K562 (cell line): ENCODE measurements around the gene GINS2. TPM values are rescaled to one million over a fixed set of nuclear protein-coding genes. Genes with fewer than 3 reads are reported as not detected.

Experiments
- ATAC-seq: fragments of 200-7000 bp; cut with Tn5 transposase; 3 replicates; pipeline ENCODE4 v1.9.1; 2020; ENCODE audit warnings: moderate library complexity
- BruUV-seq: library from RNA; stranded (reverse); fragments of 400-500 nt; replicated peaks from 2 replicates; lab custom pipeline; 2021; lab: Mats Ljungman, UMichigan
- CTCF ChIA-PET: fragments of 300-600 bp; formaldehyde crosslinking; extraction: SDS; loops from one replicate; lab custom pipeline; 2021; ENCODE audit warnings: low intra/inter-chr PET ratio; lab: Yijun Ruan, JAX
- POLR2A ChIA-PET: fragments of 300-600, 350-650 bp; sonication (Branson Sonifier 250); formaldehyde crosslinking; extraction: SDS; loops from one replicate; lab custom pipeline; 2021; ENCODE audit warnings: antibody characterized with exemption, inconsistent platforms; lab: Yijun Ruan, JAX
- DNase-seq, 4 experiments: peaks; one replicate each; pipeline versions ENCODE4 v3.0.0 to v3.0.0-alpha.2; 2011 to 2018; ENCODE audit warnings: low spot score in 3 of 4, mixed read lengths in 3 of 4; ENCODE audit errors: extremely low read depth in 1 of 4
- FAIRE-seq: peaks from 2 replicates; lab custom pipeline; 2011; peaks lifted over from hg19 to GRCh38; lab: Jason Lieb, UNC
- H2AFZ ChIP-seq: 2 replicates; pipeline ENCODE4 v1.6.0; 2011; ENCODE audit warnings: low read depth, low read length, control low read depth, inconsistent platforms
- H3K27ac ChIP-seq: fragments of 200-600 bp; 3 replicates; pipeline ENCODE4 v1.8.0; 2011; ENCODE audit warnings: low read depth, mild to moderate bottlenecking, control low read depth, inconsistent platforms, low read length, moderate library complexity, mixed read lengths; ENCODE audit errors: extremely low read depth
- H3K27me3 ChIP-seq, 2 experiments: fragments of 300-600 bp in 1 of 2; 2 replicates in 1 of 2; 3 replicates in 1 of 2; pipeline versions ENCODE4 v1.6.0 to v1.8.0; 2011; ENCODE audit warnings: inconsistent platforms in 2 of 2, low read length in 2 of 2, mild to moderate bottlenecking in 1 of 2, mixed read lengths in 1 of 2, moderate library complexity in 1 of 2; ENCODE audit not compliant: control insufficient read depth in 2 of 2, insufficient read depth in 2 of 2
- H3K36me3 ChIP-seq: fragments of 300-600 bp; 3 replicates; pipeline ENCODE4 v1.8.0; 2011; ENCODE audit warnings: mild to moderate bottlenecking, low read length, inconsistent platforms; ENCODE audit not compliant: control insufficient read depth, insufficient read depth
- H3K4me1 ChIP-seq, 2 experiments: fragments of 200-600 bp in 1 of 2; replicated peaks in 1 of 2; 2 replicates in 1 of 2; 3 replicates in 1 of 2; pipeline versions ENCODE4 v1.5.1 to v1.8.0; 2011; ENCODE audit warnings: inconsistent platforms in 2 of 2, low read length in 2 of 2, mild to moderate bottlenecking in 1 of 2, mixed read lengths in 1 of 2, moderate library complexity in 1 of 2; ENCODE audit not compliant: control insufficient read depth in 2 of 2, insufficient read depth in 2 of 2
- H3K4me2 ChIP-seq: 2 replicates; pipeline ENCODE4 v1.6.1; 2011; ENCODE audit warnings: low read length, control low read depth, inconsistent platforms, mixed read lengths; ENCODE audit not compliant: insufficient read depth
- H3K4me3 ChIP-seq: fragments of 200-600 bp; sonication (generic), shearing (Covaris generic); 2 replicates; pipeline ENCODE4 v1.5.1; 2016; ENCODE audit warnings: control low read depth, inconsistent platforms
- H3K79me2 ChIP-seq: fragments of 200-600 bp; 3 replicates; pipeline ENCODE4 v1.8.0; 2011; ENCODE audit warnings: low read length, inconsistent platforms; ENCODE audit not compliant: control insufficient read depth, insufficient read depth
- H3K9ac ChIP-seq, 2 experiments: 2 replicates each; pipeline versions ENCODE4 v1.6.0 to v1.6.1; 2011; ENCODE audit warnings: low read depth in 2 of 2, low read length in 2 of 2, control low read depth in 1 of 2, inconsistent platforms in 1 of 2, mild to moderate bottlenecking in 1 of 2, mixed read lengths in 1 of 2; ENCODE audit not compliant: insufficient read depth in 1 of 2
- H3K9me1 ChIP-seq: one replicate; pipeline ENCODE4 v1.6.0; 2011; ENCODE audit warnings: inconsistent platforms, mild to moderate bottlenecking, low read length, moderate library complexity; ENCODE audit not compliant: control insufficient read depth, insufficient read depth
- H3K9me3 ChIP-seq: replicated peaks from 2 replicates; pipeline ENCODE4 v1.5.1; 2011; ENCODE audit warnings: low read depth, low read length, inconsistent platforms; ENCODE audit not compliant: control insufficient read depth, insufficient read depth
- H4K20me1 ChIP-seq: replicated peaks from 2 replicates; pipeline ENCODE4 v1.6.1; 2011; ENCODE audit warnings: low read length, inconsistent platforms, mixed read lengths; ENCODE audit not compliant: control insufficient read depth, insufficient read depth
- CAMTA2 ChIP-seq: fragments of 250-450 bp; sonication (Bioruptor Pico); conservative IDR thresholded peaks from 2 replicates; pipeline ENCODE4 v1.5.1; 2022
- CBX2 ChIP-seq: fragments of 200-600 bp; sonication (generic); IDR thresholded peaks from one replicate; pipeline ENCODE4 v1.6.1; 2012; ENCODE audit warnings: mild to moderate bottlenecking, low read length, inconsistent platforms; ENCODE audit not compliant: insufficient read depth, poor library complexity, severe bottlenecking
- FOS ChIP-seq: IDR thresholded peaks from 3 replicates; pipeline ENCODE4 v1.6.1; 2011; ENCODE audit not compliant: insufficient read length; ENCODE audit errors: extremely low read depth
- LARP7 ChIP-seq: fragments of 450-650 bp; IDR thresholded peaks from 2 replicates; pipeline ENCODE4 v1.6.1; 2016
- MAFG ChIP-seq: fragments of 450-650 bp; conservative IDR thresholded peaks from 2 replicates; pipeline ENCODE4 v1.6.1; 2016; ENCODE audit warnings: missing genetic modification characterization, missing compliant biosample characterization
- MTA2 ChIP-seq: fragments of 450-650 bp; IDR thresholded peaks from 2 replicates; pipeline ENCODE4 v1.6.1; 2016; ENCODE audit warnings: low read depth
- NFIC ChIP-seq: fragments of 450-650 bp; IDR thresholded peaks from 2 replicates; pipeline ENCODE4 v1.6.1; 2017; ENCODE audit warnings: mild to moderate bottlenecking, inconsistent platforms
- NFRKB ChIP-seq: fragments of 450-650 bp; IDR thresholded peaks from 2 replicates; pipeline ENCODE4 v1.6.1; 2016; ENCODE audit warnings: low read depth
- POLR2G ChIP-seq: fragments of 200-400 bp; formaldehyde crosslinking; IDR thresholded peaks from 2 replicates; pipeline ENCODE4 v1.6.1; 2017; ENCODE audit warnings: low read depth, mild to moderate bottlenecking, antibody characterized with exemption, low read length, moderate library complexity
- SIN3A ChIP-seq, 2 experiments: fragments of 150-350 bp in 1 of 2; IDR thresholded peaks; 2 replicates each; pipeline ENCODE4 v1.6.1; 2011 to 2016; ENCODE audit warnings: borderline replicate concordance in 2 of 2, low read depth in 2 of 2, low read length in 2 of 2, mild to moderate bottlenecking in 2 of 2, moderate library complexity in 2 of 2; ENCODE audit not compliant: control insufficient read depth in 1 of 2
- SNRNP70 ChIP-seq: fragments of 200-400 bp; formaldehyde crosslinking; optimal IDR thresholded peaks from 2 replicates; pipeline ENCODE3; 2017; ENCODE audit warnings: low read depth, low read length
- WGBS: fragments of 100-300 bp; shearing (Covaris generic); methylation state at CpG from one replicate; pipeline ENCODE4 v1.1.6; 2016; ENCODE audit warnings: low coverage, mixed read lengths; ENCODE audit not compliant: insufficient coverage; ENCODE audit errors: missing lambda C conversion rate; 5-methylcytosine and 5-hydroxymethylcytosine counted together
- in situ Hi-C: fragments of 300-500 bp; cut with MboI; formaldehyde crosslinking; loops from 4 replicates; pipeline ENCODE4 v1.15.0; 2018; ENCODE audit warnings: inconsistent platforms, mixed read lengths
- intact Hi-C: fragments of 100-400 bp; cut with micrococcal nuclease; formaldehyde crosslinking; loops from 2 replicates; pipeline ENCODE4 v1.14.2; 2022
- polyA plus RNA-seq, 8 experiments: library from polyadenylated mRNA; depleted of rRNA in 4 of 8; stranded (reverse) in 5 of 8; unstranded in 3 of 8; fragments of >200 nt; fragmentation: Nextera tagmentation in 2 of 8; fragmentation: Illumina TruSeq in 1 of 8; extraction: Ambion mirVana in 2 of 8; extraction: Trizol in 1 of 8; gene quantifications; 2 replicates each; pipeline versions ENCODE4 v1.2.1 to v1.2.3, GENCODE V29; 2011 to 2014; ENCODE audit warnings: inconsistent platforms in 1 of 8, missing spikeins in 1 of 8
- total RNA-seq, 7 experiments: library from RNA; depleted of rRNA in 6 of 7; stranded (reverse); fragments of >200 nt in 6 of 7; fragmentation: Illumina TruSeq in 2 of 7; extraction: Trizol in 2 of 7; gene quantifications; 2 replicates each; pipeline versions ENCODE4 v1.2.1 to v1.2.3, GENCODE V29; 2011 to 2021; ENCODE audit warnings: low replicate concordance in 1 of 7
- TF ChIP-seq, protein P1 (sequence below): fragments of 250-450 bp; sonication (Bioruptor Pico); IDR thresholded peaks from 2 replicates; pipeline ENCODE4 v1.4.0; 2020; ENCODE audit warnings: borderline replicate concordance
- TF ChIP-seq, protein P2 (sequence below): sonication (generic); formaldehyde crosslinking; IDR thresholded peaks from 2 replicates; pipeline ENCODE4 v1.8.1; 2022; ENCODE audit warnings: missing genetic modification reagents
- TF ChIP-seq, protein P3 (sequence below), 3 experiments: IDR thresholded peaks in 2 of 3; conservative IDR thresholded peaks in 1 of 3; 2 replicates each; pipeline ENCODE4 v1.5.1; 2011 to 2012; ENCODE audit warnings: low read length in 3 of 3, mild to moderate bottlenecking in 3 of 3, control low read depth in 2 of 3, improper control_type of control experiment in 1 of 3, inconsistent platforms in 1 of 3, low read depth in 1 of 3, mixed read lengths in 1 of 3, moderate library complexity in 1 of 3; ENCODE audit not compliant: insufficient read depth in 2 of 3
- TF ChIP-seq, protein P4 (sequence below), 2 experiments: IDR thresholded peaks in 1 of 2; conservative IDR thresholded peaks in 1 of 2; 2 replicates each; pipeline ENCODE4 v1.6.1; 2016; ENCODE audit warnings: low read depth in 2 of 2, mild to moderate bottlenecking in 1 of 2, missing compliant biosample characterization in 1 of 2, missing genetic modification characterization in 1 of 2, moderate library complexity in 1 of 2

GINS2 gene
- total and polyA plus RNA-seq, 9 of the 15 experiments (the other 6 are each of a cell fraction or from before 2014, with no cell fraction given) = 40.4 to 76.2 (median 44.6) TPM

DNA sequence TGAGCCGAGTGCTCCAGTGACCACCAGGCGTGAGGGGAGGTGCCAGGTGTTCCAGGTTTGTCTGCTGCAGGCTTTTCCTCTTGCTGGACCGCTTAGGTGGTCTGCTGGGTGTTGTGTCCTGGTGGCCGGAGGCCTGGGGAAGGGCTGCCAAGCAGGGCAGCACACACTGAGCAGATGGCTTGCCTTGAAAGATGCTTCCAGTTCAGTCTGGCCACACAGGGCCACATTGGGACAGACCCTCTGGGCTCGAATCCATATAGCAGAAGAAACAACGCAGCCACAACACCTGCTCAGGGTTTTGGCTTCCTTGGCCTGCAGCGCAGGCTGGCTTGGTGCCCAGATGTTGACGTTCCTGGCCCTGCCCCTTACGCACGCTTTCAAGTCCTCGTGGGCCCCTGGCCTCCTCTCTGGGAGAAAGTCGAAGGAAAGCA is 24.8 kb downstream of the GINS2 start:
- Histone ChIP-seq H3K36me3 (peaks cover 99% of the 10 kb centered on the region), H3K9me3 (no peaks in the 10 kb centered on the region), H3K27me3 (no peaks in the 10 kb centered on the region), H3K9me1 (no peaks in the 10 kb centered on the region), H3K4me2 (no peak overlapping the region), H3K9ac (peak overlapping the region in 1 of 2 experiments; percentile 62; a peak in 1 of 4 replicates), H3K79me2 (peaks cover 13% of the 10 kb centered on the region; the same call in 2 of the 3 replicates), H3K27ac (no peak overlapping the region), H3K4me1 (peaks cover 0 to 8% of the 10 kb centered on the region in 2 experiments; a peak in 1 of 5 replicates), H3K4me3 (no peak overlapping the region), H2AFZ (no peak overlapping the region), H4K20me1 (peaks cover 26% of the 10 kb centered on the region)
- CTCF ChIA-PET = no interaction called here
- FAIRE-seq (no peak), DNase-seq (no peak), ATAC-seq (no peak)
- 86% methylated on average over 12 of the region's 12 CpGs for WGBS
- POLR2A ChIA-PET = no interaction called here
- no TSS peak for BruUV-seq
- intact Hi-C loops = no loop called here
- in situ Hi-C loops = no loop called here
- TF ChIP-seq NFRKB (no peak), POLR2G (peak; percentile 63), NFIC (peak; percentile 21), FOS (no peak), SNRNP70 (no peak), MAFG (tag) (no peak), SIN3A (IDR thresholded peaks at IDR 0.05; ENCODE audit: borderline replicate concordance in 2 of 2, control insufficient read depth in 1 of 2, low read depth in 2 of 2, low read length in 2 of 2) (no peak), MTA2 (no peak), LARP7 (no peak), CAMTA2 (CRISPR knock-in tag) (no peak), CBX2 (no peak)
- TF ChIP-seq, protein P1, sequence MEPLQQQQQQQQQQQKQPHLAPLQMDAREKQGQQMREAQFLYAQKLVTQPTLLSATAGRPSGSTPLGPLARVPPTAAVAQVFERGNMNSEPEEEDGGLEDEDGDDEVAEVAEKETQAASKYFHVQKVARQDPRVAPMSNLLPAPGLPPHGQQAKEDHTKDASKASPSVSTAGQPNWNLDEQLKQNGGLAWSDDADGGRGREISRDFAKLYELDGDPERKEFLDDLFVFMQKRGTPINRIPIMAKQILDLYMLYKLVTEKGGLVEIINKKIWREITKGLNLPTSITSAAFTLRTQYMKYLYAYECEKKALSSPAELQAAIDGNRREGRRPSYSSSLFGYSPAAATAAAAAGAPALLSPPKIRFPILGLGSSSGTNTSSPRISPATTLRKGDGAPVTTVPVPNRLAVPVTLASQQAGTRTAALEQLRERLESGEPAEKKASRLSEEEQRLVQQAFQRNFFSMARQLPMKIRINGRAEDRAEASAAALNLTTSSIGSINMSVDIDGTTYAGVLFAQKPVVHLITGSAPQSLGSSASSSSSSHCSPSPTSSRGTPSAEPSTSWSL (CRISPR knock-in tag) = no peak
- TF ChIP-seq, protein P2, sequence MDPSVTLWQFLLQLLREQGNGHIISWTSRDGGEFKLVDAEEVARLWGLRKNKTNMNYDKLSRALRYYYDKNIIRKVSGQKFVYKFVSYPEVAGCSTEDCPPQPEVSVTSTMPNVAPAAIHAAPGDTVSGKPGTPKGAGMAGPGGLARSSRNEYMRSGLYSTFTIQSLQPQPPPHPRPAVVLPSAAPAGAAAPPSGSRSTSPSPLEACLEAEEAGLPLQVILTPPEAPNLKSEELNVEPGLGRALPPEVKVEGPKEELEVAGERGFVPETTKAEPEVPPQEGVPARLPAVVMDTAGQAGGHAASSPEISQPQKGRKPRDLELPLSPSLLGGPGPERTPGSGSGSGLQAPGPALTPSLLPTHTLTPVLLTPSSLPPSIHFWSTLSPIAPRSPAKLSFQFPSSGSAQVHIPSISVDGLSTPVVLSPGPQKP (CRISPR knock-in tag) = no peak
- TF ChIP-seq, protein P3, sequence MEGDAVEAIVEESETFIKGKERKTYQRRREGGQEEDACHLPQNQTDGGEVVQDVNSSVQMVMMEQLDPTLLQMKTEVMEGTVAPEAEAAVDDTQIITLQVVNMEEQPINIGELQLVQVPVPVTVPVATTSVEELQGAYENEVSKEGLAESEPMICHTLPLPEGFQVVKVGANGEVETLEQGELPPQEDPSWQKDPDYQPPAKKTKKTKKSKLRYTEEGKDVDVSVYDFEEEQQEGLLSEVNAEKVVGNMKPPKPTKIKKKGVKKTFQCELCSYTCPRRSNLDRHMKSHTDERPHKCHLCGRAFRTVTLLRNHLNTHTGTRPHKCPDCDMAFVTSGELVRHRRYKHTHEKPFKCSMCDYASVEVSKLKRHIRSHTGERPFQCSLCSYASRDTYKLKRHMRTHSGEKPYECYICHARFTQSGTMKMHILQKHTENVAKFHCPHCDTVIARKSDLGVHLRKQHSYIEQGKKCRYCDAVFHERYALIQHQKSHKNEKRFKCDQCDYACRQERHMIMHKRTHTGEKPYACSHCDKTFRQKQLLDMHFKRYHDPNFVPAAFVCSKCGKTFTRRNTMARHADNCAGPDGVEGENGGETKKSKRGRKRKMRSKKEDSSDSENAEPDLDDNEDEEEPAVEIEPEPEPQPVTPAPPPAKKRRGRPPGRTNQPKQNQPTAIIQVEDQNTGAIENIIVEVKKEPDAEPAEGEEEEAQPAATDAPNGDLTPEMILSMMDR (IDR thresholded peaks at IDR 0.05 in 2 of 3, conservative IDR thresholded peaks at IDR 0.05 in 1 of 3; ENCODE audit: insufficient read depth in 2 of 3, low read depth in 1 of 3, low read length in 3 of 3) = no peak
- TF ChIP-seq, protein P4, sequence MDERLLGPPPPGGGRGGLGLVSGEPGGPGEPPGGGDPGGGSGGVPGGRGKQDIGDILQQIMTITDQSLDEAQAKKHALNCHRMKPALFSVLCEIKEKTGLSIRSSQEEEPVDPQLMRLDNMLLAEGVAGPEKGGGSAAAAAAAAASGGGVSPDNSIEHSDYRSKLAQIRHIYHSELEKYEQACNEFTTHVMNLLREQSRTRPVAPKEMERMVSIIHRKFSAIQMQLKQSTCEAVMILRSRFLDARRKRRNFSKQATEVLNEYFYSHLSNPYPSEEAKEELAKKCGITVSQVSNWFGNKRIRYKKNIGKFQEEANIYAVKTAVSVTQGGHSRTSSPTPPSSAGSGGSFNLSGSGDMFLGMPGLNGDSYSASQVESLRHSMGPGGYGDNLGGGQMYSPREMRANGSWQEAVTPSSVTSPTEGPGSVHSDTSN (CRISPR knock-in tag; IDR thresholded peaks at IDR 0.05; ENCODE audit: low read depth) = no peak
- TF ChIP-seq, protein P4 (tag; conservative IDR thresholded peaks at IDR 0.05; ENCODE audit: low read depth) = no peak
